Measurements from ENCODE around the gene MYOM1. TPM values are rescaled to one million over a fixed set of nuclear protein-coding genes. Genes with fewer than 3 reads are reported as not detected.

MYOM1 gene
- total RNA-seq (2014; rRNA removed; shearing (Covaris generic)): 0.26 and 0.72 TPM in 2 replicates
- polyA plus RNA-seq (2015; cell fraction: cytosol; rRNA removed): 0.44 and 0.51 TPM in 2 replicates
- 0.07 and 0.32 TPM in 2 replicates for polyA plus RNA-seq (2015; cell fraction: nucleus; rRNA removed)

DNA sequence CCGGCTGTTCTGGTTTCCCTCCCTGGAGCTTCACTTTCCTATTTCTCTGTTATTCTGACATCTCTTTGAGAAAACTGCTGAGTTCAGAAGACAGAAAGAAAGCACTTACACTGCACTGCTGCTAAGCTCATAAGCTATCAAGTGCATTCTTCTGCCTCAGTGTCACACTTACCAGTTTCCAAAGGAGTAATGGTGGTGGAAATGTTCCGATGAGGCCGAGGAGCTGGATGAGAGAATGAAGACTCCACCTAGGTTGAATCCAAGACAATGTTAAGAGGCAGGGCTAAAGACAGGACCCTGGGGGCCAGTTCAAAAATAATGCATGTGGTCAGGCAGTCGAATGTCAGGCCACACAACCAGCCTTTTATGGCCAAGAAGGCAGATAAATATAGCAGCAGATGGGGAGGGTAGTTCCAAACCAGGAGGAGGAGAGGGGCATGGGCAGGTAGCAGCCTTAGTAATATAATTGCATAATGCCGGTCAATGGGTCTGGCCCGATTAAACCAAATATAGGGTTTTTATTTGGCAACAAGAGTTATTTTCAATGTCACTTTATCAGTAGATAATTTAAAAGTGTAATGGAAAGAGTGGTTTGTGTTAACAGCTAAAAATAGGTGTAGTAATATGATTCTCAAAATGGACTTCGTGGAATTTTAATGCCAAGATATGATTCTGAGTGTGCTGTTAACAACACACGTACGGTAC lies at the start of gene MYOM1:
Gene MYOM1, minus strand, starts transcription at position 338 of the 705 bp plus-strand sequence. CDS start 4,745 bp downstream, outside the sequence.
- peak; percentile 25 for DNase-seq (ENCODE audit: low read depth, low spot score)
- in situ Hi-C loops (cut with HindIII; ENCODE audit: low pct_unique_long_range_greater_than_20kb, low sequenced_read_pairs): no loop called here

DNA sequence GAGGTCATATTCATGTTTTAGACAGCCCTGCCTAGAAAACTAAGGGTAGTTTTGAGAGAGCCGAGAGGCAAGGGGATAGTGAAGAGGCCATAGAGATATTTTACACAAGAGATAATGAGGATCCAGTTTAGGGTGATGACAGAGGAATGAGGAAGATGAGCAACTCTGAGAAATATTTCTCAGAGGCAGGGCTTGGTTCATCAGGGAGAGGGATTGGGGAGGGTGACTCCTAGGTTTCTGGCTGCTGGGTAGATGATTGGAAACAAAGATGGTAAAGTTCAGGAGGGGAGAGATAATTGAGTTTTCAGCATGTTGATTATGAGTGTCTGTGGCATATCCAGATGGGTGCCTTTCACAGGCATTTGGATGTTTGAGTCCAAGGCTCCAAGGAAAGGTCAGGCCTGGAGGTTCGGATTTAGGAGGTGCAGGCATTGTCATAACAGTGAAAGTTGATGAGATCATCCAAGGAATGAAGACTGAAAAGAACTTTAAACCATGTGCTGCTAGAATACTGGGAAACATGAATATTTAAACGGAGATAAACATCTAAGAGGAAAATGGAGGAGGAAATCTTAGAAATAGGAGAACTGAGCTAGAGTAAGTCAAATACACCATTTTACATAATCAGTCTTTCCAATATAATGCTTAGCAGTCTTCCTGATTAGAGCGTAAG lies 49.6 kb upstream of the MYOM1 start:
- in situ Hi-C loops (cut with HindIII; ENCODE audit: low pct_unique_long_range_greater_than_20kb, low sequenced_read_pairs): no loop called here
- DNase-seq (ENCODE audit: low read depth, low spot score): no peak

DNA sequence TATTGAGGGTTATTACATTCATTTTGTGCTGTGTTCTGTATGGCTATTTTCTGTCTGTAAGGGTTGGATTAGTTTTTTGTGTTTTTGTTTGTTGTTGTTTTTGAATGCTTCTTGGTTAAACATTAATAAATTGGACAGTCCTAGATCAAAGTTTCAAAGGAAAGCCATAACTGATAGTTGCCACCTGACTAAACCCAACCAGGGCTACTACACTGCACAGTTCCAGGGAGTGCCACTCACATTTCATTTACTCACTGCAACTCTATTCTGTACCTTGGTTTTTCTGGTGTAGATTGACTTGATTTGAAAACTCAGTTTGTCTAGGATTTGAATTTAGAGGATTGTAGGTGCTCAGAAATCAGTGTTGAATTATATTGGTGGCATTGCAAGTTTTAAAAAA lies 48.5 kb upstream of the MYOM1 start:
- DNase-seq (ENCODE audit: low read depth, low spot score): no peak
- in situ Hi-C loops (cut with HindIII; ENCODE audit: low pct_unique_long_range_greater_than_20kb, low sequenced_read_pairs): no loop called here

DNA sequence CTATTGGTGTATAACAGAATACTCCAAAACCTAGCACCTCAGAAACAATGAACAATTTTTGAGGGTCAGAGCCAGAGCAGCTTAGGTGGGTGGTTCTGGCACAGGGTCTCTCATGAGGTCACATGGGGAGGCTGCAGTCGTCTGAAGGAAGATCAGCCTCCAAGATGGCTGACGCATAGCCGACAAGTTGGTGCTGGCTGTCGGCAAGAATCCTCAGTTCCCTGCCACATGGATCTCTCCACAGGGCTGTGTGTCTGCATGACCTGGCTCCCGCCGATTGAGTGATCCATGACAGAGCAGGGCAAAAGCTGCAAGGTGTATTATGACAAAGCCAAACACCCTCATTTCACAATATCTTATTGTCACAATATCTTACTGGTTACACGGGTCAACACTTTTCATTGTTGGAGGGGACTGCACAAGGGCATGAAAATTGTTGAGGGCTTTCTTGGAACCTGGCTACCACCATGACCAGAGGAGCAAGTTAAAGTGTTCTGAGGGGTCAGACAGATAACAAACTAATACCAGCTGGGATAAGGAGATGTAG lies 46.4 kb upstream of the MYOM1 start:
- DNase-seq (ENCODE audit: low read depth, low spot score): no peak
- in situ Hi-C loops (cut with HindIII; ENCODE audit: low pct_unique_long_range_greater_than_20kb, low sequenced_read_pairs): no loop called here

DNA sequence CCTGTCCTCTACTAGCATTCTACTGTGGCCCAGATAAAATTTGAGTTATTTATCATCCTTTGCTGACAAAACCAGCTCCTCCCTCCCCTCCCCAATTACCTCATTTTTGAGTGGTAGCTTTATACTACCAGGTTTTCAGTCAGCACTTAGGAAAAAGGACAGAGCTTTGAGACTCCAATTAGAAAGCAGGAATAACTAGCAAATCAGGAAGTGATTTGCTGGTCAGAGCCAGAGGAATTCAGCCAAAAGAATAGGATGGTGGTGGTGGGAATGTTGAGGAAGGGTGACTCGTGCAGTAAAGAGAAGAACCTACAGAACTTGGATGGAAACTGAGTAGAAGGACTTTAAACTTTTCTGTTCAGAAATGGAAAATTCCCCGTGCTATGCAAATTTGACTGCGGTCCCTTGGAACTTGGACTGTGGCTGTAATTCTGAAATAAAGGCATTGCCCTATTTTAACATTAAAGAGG lies 45.8 kb upstream of the MYOM1 start:
- no peak for DNase-seq (ENCODE audit: low read depth, low spot score)
- in situ Hi-C loops (cut with HindIII; ENCODE audit: low pct_unique_long_range_greater_than_20kb, low sequenced_read_pairs): no loop called here

DNA sequence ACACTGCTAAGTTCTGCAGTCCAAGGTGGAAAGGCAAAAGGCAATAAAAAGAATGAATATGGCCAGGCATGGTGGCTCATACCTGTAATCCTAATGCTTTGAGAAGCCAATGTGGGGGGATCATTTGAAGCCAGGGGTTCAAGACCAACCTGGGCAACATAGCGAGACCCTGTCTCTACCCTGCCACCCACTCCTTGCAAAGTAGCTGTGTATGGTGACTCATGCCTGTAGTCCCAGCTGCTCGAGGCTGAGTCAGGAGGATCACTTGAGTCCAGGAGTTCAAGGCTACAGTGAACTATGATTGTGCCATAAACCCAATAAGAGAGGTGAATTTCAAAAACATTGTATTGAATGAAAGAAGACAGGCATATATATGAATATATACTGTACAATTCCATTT lies 44.6 kb upstream of the MYOM1 start:
- DNase-seq (ENCODE audit: low read depth, low spot score): no peak
- in situ Hi-C loops (cut with HindIII; ENCODE audit: low pct_unique_long_range_greater_than_20kb, low sequenced_read_pairs): no loop called here

DNA sequence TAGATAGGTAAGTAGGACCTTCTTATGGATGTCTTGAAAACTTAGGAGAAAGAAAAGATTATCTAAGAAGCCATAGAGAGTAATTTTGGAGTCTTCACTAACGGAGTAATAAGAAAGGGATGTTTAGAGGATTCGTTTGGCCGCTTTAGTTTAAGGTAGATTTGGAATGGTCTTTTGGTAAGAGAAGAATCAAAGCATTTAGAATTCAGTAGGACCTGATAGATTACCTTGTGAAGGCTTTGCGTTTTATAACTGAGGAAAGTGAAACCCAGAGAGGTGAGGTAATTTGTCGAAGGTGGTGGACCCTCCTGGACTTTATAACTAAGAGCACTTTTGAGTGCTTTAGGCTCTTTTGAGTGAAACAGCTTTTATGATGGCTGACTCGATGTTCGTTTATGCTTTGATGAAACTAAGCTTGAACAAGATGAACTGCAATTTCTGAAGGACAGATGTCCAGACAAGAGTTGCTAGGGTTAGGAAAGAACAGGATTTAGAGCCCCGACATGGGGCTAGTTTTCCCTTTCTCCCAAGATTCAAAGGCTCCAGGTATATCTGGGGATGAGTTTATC lies 43.4 kb upstream of the MYOM1 start:
- in situ Hi-C loops (cut with HindIII; ENCODE audit: low pct_unique_long_range_greater_than_20kb, low sequenced_read_pairs): no loop called here
- no peak for DNase-seq (ENCODE audit: low read depth, low spot score)

DNA sequence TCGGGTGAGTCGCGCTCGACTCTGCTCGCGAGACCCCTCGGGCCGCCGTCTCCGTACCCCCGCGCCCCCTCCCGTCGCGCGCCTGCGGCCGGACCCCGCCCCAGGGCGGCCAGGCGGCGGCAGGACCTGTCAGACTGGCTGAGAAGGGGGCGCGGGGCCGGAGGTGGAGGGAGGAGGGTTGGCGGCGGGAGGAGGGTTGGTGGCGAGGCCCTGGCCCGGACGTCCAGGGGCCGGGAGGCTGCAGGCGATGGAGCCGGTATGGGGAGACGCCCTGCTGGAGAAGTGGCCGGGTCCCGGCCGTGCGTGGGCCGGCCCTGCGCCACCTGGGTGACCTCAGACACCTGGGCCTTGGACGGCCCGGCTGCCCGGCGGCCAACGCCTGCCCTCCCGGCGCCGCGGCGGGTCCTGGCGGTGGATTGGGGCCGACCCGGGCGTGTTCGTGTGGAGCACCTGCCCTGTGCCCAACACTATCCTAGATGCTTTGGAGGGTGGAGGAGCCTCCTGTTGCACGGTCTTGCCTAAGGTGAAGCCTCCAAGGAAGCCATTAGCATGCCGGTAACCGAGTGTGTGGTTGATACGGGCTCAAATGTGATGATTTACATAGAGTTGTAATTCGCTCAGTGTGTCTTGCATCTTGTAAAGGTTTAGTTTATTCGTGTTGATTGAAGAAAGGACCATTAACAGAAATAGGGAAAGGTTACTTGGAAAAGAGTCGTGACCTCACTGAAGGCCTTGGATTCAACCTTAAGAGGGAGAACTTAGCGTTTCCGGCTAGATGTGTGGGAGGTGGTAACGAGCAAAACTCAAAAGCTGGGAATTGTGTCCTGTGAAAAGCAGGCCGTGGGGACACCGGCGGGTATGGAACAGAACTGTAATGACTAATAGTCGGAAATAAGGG lies 42.7 kb upstream of the MYOM1 start:
- no peak for DNase-seq (ENCODE audit: low read depth, low spot score)
- in situ Hi-C loops (cut with HindIII; ENCODE audit: low pct_unique_long_range_greater_than_20kb, low sequenced_read_pairs): no loop called here

DNA sequence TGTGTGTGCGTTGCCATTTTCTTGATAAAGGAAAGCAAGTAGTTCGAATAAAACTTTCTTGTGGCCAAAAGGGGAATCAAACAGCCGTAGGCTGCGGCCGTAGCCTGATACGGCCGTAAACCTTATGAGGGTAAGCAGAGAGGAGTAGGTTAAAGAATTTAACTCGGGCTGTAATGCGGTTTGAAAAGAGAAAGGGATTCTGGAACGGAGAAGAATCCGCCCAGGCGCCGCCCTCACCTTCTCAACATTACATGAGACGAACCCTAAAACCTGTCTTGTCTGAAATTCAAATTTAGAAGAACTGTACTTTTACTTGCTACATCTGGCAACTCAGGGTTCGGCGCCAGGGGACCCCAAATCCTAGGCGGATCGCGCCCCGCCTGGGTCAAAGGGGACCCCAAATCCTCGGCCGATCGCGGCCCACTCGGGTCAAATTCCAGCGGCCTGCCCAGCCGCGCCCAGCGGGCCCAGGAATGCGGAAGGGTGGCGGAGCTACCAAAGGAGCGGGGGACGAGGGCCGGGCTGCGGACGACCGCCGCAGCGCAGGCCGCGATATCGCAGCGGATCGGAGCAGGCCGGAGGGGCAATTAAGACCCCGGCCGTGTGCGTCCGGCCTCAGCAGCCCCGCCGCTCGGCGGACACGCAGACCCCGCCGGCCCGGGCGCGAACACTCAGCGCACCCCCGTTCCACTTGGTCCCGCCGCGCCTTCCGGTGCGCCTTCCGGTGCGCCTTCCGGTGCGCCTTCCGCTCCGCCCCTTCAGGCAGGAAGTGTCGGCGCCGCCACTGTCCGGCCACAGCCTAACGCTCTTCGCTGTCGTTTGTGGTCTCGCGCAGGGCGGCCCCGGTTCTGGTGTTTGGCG lies 41.8 kb upstream of the MYOM1 start, which contains the start of gene MYL12B:
Gene MYL12B, plus strand, starts transcription at position 761 of the 861 bp plus-strand sequence. CDS start 10,766 bp downstream, outside the sequence.
- peak; percentile 69 for DNase-seq (ENCODE audit: low read depth, low spot score)
- in situ Hi-C loops (cut with HindIII; ENCODE audit: low pct_unique_long_range_greater_than_20kb, low sequenced_read_pairs): no loop called here

DNA sequence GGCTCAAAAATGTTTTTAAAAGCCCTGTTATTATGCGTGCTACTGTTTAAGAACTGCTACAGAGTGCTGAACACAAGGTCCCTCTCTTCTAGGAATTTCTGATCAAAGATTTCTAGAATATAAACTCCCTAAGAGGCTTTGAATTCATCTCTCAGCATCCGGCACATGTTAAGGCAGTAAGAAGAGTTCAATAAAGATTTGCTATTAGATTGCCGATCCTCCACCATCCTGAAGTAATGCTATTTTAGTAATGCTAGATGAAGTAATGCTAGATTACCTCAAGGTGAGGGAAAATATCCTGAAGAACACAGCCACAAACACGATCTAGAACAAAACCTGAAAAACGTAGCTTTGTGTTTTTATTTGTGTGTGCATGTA lies 41.2 kb upstream of the MYOM1 start:
- no peak for DNase-seq (ENCODE audit: low read depth, low spot score)

DNA sequence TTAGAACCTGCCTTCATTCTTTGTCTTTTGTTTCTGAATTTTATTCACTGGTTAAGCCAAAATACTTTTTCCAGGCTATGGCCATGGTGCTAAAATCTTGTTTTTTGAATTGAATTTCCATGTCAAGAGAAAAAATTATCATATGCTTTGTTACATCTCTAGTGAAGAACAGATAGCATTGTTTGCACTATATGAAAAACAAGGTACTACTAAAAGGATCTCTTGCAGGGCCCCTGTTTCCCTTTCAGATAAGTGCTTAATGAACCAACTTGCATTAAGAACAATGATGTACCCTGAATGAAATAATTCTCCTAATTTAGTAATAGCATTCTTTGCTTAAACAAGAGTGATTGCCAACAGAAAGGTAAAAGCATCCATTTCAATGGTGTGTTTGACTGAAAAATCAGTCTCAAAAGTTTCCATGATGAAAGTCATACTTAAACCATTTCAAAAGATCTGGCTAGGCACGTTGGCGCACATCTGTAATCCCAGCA lies 37.9 kb upstream of the MYOM1 start:
- no peak for DNase-seq (ENCODE audit: low read depth, low spot score)
- in situ Hi-C loops (cut with HindIII; ENCODE audit: low pct_unique_long_range_greater_than_20kb, low sequenced_read_pairs): no loop called here

More for the DNA sequence above, 41.2 kb upstream of the MYOM1 start:
- in situ Hi-C loops (cut with HindIII; ENCODE audit: low pct_unique_long_range_greater_than_20kb, low sequenced_read_pairs): no loop called here

DNA sequence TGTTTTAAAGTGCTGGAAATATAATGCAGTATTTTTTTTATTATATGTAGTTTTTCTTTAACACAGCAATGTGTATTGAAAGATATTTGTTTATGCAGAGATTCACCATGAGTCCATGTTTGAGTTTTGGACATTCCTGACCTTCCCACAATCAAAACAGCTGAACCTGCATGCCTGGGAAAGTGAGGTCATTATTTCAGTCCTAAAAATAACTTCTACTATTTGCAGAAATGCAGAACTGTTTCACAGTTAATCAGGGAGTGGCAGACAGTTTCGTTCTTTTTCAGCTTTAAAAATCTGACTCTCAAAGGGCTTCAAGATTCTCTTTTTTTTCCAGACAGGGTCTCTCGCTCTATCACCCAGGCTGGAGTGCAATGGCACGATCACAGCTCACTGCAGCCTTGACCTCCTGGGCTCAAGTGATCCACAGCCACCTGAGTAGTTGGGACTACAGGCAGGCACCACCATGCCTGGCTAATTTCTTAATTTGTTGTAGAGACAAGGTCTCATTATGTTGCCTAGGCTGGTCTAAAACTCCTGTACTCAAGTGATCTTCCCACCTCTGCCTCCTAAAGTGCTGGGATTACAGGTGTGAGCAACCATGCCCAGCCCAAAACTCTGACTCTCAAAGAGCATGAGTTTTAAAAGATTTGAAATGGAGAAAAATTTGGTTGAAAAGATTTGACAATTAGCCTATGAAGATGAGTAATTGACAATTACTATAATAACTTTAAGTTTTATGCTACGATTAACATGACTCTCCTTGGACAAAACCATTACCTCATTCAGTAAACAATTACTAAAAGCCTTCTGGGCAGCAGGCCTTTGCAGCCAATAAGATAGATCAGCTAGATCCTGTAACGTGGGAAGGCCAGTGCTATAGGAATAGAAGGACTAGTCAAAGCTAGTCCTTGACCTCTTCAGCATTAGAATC lies 37.2 kb upstream of the MYOM1 start:
- DNase-seq (ENCODE audit: low read depth, low spot score): no peak
- in situ Hi-C loops (cut with HindIII; ENCODE audit: low pct_unique_long_range_greater_than_20kb, low sequenced_read_pairs): no loop called here

DNA sequence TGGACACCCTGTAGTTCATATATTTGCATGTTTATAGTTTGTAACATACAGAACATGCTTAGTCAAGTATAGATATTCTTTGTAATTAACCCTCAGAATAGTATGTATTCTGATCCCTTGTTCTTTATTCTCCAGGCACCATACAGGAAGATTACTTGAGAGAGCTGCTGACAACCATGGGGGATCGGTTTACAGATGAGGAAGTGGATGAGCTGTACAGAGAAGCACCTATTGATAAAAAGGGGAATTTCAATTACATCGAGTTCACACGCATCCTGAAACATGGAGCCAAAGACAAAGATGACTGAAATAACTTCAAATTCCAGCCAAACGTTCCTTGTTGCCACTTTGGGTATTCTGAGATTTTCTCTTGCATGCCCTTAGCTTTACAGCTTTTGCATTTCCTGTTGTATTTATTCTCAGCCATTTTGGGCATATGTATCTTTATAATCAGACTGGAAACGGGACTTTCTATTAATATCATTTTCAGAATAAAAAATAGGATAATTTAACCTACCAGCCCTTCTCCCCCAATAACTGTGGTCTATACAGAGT lies 35.9 kb upstream of the MYOM1 start:
- DNase-seq (ENCODE audit: low read depth, low spot score): no peak
- in situ Hi-C loops (cut with HindIII; ENCODE audit: low pct_unique_long_range_greater_than_20kb, low sequenced_read_pairs): no loop called here

DNA sequence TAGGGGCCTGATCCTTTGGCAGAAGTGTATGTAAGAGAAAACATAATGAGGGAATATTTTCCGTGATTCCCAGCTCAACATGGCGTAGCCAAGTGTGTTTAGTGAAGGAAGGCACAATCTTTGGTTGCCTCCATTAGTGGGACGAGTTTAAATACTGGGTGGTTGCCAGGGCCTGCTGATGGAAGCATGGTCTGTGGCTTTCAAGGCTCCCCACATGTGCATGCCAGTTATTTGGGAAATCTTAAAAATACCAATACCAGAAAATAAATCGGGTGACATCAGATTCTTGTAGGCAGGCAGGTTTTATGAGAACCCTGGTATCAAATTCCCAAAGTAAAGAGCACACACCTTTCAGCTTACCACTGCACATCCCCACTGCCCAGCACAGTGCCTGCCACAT lies 35.0 kb upstream of the MYOM1 start:
- in situ Hi-C loops (cut with HindIII; ENCODE audit: low pct_unique_long_range_greater_than_20kb, low sequenced_read_pairs): no loop called here
- no peak for DNase-seq (ENCODE audit: low read depth, low spot score)

DNA sequence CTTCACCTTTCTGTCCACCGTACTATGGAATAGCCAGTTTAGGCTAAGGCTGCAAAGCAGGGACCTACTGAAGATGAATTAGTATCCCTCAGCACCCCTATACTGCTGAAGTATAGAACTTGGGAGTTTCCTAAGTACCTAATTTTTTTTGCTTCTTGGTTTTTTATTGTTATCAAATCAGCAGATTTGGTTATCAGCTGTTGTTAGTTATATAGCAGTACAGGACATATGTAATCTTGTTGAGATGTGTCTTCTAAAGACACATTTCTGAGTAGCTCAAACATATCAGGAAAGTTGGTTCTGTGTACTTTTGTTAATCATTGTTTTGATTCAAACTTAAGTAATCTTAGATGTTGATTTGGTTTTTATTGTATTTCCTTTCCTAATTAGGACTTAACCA lies 33.1 kb upstream of the MYOM1 start:
- in situ Hi-C loops (cut with HindIII; ENCODE audit: low pct_unique_long_range_greater_than_20kb, low sequenced_read_pairs): no loop called here
- no peak for DNase-seq (ENCODE audit: low read depth, low spot score)

Data from SK-MEL-5 (cell line).